Panc1 (cell line): ENCODE measurements around the gene ZSWIM3. TPM values are rescaled to one million over a fixed set of nuclear protein-coding genes. Genes with fewer than 3 reads are reported as not detected.

Source experiments
- total RNA-seq: library from RNA; stranded (reverse); gene quantifications from one replicate; pipeline ENCODE4 v1.2.1, GENCODE V29; 2021; ENCODE audit not compliant: unreplicated experiment

ZSWIM3 gene
- total RNA-seq, 1 experiment from 2014 or later = 3.6 TPM

Other genes with a start within 250 kb of the ZSWIM3 start
- gene WFDC10A, start 227.9 kb upstream of the ZSWIM3 start, total RNA-seq = not detected
- gene WFDC9, start 226.3 kb upstream of the ZSWIM3 start, total RNA-seq = not detected
- gene WFDC11, start 187.4 kb upstream of the ZSWIM3 start, total RNA-seq = not detected
- not detected for gene WFDC13, start 155.6 kb upstream of the ZSWIM3 start, total RNA-seq
- not detected for gene WFDC10B, start 152.6 kb upstream of the ZSWIM3 start, total RNA-seq
- gene SPINT4, start 135.3 kb upstream of the ZSWIM3 start, total RNA-seq = not detected
- gene WFDC3, start 65.7 kb upstream of the ZSWIM3 start, total RNA-seq = 1.1 TPM
- 48.8 TPM for gene DNTTIP1, start 65.7 kb upstream of the ZSWIM3 start, total RNA-seq
- 173 TPM for gene UBE2C, start 45.0 kb upstream of the ZSWIM3 start, total RNA-seq
- 0.26 TPM for gene TNNC2, start 30.3 kb upstream of the ZSWIM3 start, total RNA-seq
- gene SNX21, start 23.8 kb upstream of the ZSWIM3 start, total RNA-seq = 25.7 TPM
- gene ACOT8, start 222 bp upstream of the ZSWIM3 start, total RNA-seq = 21.1 TPM
- gene ZSWIM1, start 23.6 kb downstream of the ZSWIM3 start, total RNA-seq = 13.4 TPM
- gene SPATA25, start 30.0 kb downstream of the ZSWIM3 start, total RNA-seq = 1.8 TPM
- 3.0 TPM for gene NEURL2, start 33.6 kb downstream of the ZSWIM3 start, total RNA-seq
- gene CTSA, start 33.7 kb downstream of the ZSWIM3 start, total RNA-seq = 232 TPM
- gene PLTP, start 54.5 kb downstream of the ZSWIM3 start, total RNA-seq = 17.7 TPM
- gene PCIF1, start 77.1 kb downstream of the ZSWIM3 start, total RNA-seq = 24.6 TPM
- gene ZNF335, start 114.6 kb downstream of the ZSWIM3 start, total RNA-seq = 31.1 TPM
- gene MMP9, start 151.3 kb downstream of the ZSWIM3 start, total RNA-seq = 0.26 TPM
- 11.8 TPM for gene SLC12A5, start 171.6 kb downstream of the ZSWIM3 start, total RNA-seq
- 30.6 TPM for gene NCOA5, start 232.3 kb downstream of the ZSWIM3 start, total RNA-seq